ENCODE results near the gene NME4.

The NME4 gene

GRCh38 chr16:440627-441026 lies 43.6 kb downstream of the NME4 start:
- no peak for DNase-seq

DNA sequence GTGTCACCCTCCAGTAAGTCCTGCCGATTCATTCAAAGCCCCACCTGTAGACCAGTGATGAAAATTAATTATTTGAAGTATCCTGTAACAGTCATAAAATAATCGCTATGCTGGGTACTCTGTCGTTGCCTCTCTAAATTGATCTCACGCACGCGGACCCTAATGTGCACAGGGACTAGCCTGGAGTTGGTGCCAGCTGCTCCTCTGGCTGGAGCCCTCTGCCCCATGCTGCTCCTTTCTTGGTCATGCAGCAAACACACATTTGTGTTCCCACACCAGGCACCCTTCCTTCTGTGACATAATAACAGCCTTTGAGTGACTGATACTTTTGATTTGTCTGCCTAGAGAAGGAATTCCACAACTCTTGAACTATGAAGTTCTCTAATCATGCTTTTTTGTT lies 44.4 kb downstream of the NME4 start:
- no peak for DNase-seq

GRCh38 chr16:442976-443375 lies 46.0 kb downstream of the NME4 start:
- no peak for DNase-seq

DNA sequence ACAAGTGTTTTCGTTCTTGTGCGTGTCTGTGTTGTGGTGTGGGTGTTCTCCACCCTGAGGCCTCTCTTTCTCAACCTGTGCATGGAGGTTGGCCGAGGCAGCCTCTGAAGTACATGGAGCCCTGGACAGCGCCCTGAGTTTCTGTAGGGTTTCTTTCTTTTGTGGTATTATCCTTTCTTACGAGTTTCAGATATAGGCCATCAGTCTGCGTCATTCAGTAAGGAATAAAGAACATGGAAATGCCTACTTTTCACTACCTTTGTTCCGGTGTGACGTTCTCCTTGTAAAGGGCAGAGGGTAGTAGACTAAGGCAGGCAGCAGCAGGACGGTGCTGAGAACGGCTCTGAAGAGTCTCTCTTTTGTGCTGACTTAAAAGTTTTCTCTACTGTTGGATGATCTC lies 47.0 kb downstream of the NME4 start:
- DNase-seq = no peak

DNA sequence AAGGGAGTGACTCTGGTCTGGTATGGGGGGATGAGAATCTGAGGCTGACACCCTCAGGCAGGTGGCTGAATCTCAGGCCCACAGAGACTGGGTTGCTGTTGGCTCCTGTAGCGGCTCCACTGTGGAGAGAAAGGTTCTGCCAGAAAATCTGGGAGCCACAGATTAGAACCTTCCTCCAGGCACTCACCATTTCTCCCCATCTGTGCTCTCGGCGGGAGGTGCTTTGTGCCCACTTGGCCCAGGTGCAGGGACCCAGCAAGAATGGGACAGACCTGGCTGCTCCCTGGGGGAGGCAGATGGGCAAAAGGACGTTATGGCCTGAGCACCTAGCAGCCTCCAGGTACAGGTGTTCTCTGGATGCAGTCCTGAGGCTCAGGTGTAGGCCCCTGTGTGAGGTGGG lies 48.6 kb downstream of the NME4 start:
- no peak for DNase-seq
